NCI-H187 treated with DMSO at 0.1 percent for 48 hours (cell line): ENCODE measurements around the gene CCDC88C.
"Not testable (repeated sequence)": the region's sequence is repeated elsewhere in the genome, so short reads cannot be mapped to it uniquely, and the experiment has no call there.

Source experiments
- DNase-seq: peaks from one replicate; lab custom pipeline; 2025; lab: John Stamatoyannopoulos, UW

CCDC88C gene, protein sequence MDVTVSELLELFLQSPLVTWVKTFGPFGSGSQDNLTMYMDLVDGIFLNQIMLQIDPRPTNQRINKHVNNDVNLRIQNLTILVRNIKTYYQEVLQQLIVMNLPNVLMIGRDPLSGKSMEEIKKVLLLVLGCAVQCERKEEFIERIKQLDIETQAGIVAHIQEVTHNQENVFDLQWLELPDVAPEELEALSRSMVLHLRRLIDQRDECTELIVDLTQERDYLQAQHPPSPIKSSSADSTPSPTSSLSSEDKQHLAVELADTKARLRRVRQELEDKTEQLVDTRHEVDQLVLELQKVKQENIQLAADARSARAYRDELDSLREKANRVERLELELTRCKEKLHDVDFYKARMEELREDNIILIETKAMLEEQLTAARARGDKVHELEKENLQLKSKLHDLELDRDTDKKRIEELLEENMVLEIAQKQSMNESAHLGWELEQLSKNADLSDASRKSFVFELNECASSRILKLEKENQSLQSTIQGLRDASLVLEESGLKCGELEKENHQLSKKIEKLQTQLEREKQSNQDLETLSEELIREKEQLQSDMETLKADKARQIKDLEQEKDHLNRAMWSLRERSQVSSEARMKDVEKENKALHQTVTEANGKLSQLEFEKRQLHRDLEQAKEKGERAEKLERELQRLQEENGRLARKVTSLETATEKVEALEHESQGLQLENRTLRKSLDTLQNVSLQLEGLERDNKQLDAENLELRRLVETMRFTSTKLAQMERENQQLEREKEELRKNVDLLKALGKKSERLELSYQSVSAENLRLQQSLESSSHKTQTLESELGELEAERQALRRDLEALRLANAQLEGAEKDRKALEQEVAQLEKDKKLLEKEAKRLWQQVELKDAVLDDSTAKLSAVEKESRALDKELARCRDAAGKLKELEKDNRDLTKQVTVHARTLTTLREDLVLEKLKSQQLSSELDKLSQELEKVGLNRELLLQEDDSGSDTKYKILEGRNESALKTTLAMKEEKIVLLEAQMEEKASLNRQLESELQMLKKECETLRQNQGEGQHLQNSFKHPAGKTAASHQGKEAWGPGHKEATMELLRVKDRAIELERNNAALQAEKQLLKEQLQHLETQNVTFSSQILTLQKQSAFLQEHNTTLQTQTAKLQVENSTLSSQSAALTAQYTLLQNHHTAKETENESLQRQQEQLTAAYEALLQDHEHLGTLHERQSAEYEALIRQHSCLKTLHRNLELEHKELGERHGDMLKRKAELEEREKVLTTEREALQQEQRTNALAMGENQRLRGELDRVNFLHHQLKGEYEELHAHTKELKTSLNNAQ (N-terminal part only)

DNA sequence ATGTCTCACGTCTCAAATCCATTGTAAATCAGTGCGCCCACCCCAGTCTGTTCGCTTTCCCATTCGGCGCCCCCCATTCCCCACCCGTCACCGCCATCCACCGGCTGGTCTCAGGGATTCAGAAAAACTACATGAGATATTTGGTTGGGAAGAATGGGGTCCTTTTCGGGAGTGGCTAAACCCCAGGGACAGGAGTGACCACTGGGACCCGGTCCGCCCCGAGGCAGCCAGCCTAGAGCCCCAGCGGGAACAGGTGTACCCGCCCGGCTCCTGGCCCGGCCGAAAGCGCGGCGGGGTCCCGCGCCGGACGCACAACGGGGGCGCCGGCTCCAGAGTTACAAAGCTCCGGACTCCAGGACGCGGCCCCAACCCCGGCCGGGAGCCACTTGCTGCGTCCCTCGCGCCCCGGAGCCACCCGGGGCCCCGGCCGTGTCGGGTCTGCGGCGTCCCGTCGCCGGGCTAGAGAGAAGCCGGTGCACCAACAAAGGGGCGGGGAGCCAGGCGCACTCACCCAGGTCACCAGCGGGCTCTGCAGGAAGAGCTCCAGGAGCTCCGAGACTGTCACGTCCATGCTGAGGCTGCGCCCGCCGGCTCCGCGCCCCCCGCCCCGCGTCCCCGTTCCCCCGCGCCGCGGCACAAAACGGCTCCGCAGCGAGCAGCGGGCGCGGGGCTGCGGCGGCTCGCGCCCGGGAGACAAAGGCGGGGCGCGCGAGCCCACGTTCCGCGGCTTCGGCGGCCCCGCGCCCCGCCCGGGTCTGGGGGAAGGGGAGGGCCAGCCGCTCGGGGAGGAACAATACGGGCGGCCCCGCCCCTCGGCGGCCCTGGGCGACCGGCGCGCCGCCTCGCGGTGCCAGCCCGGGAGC is at the start of gene CCDC88C:
TSS of gene CCDC88C (minus strand) at position 701 of the 863 bp plus-strand sequence. CDS start at position 571, 130 bp downstream.
- DNase-seq, result no peak

DNA sequence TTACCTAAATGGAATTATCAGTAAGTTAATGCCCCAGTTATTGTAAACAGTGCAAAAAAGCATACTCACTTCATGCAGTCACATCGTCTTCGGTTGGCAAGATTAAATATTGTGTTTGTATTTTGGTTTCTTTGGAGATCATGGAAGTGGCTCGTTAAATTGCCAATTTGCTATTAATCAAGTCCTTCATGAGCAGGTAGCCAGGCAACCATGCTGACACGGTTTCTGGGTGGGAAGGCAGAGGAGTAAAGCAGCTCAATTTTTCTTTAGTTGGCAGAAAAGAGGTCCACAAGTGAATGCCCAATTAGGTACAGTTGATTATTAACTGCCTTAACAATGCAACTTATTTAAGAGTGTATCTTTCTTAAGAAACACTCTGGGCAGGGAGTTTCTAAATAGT is 48.6 kb upstream of the CCDC88C start:
- no peak for DNase-seq

GRCh38 chr14:91464615-91465205 is 47.1 kb upstream of the CCDC88C start:
- DNase-seq, result no peak

GRCh38 chr14:91458612-91459011 is 41.0 kb upstream of the CCDC88C start:
- no peak for DNase-seq

GRCh38 chr14:91456283-91456682 is 38.7 kb upstream of the CCDC88C start:
- DNase-seq, result no peak

DNA sequence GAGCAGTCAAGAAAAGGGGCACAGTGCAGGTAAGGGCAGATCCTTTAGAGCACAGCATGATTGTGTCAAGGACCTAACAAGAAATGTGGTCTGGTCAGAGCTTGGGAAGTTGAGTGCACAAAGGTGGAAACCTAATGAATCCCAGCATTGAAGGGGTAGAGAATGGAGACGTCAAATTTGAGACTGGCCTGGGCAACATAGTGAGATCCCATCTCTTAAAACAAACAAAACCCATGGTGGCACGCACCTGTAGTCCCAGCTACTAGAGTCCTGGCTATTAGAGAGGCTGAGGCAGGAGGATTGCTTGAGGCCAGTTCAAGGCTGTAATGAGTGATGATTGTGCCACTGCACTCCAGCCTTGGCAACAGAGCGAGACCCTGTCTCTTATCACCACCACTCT is 37.0 kb upstream of the CCDC88C start:
- DNase-seq, result no peak

DNA sequence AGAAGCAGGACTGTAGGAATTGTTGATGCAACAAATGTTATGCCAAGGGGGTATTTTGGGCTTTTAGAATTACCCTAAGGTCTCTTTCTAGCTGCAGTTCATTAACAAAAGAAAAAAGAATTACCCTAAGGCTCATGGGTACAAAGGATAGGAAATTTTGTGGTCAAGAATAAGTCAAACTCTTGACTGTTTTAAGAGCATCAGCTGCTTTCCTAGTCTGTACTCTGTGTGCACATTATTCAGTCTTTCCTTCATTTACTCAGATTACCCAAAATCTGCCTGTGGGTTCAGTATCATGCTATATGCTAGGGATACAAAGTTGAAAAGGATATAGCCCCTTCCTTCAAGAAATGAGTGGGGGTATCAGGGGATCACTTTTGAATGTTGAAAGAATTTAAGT is 36.5 kb upstream of the CCDC88C start:
- DNase-seq, result no peak

DNA sequence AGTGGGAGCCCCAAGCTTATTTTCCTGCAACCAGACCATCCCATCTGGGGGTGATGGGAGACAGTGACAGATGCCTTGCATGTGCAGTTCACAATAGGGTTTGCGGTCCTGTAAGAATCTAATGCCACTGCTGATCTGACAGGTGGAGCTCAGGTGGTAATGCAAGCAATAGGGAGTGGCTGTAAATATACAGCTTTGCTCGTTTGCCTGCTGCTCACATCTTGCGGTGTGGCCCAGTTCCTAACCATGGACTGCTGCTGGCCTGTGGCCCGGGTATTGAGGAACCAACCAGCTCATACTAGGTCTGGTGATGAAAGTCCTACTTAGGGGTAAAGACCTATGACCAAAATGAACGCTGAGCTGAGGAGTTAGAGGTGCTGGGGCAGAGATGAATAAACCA is 36.1 kb upstream of the CCDC88C start:
- no peak for DNase-seq

- no peak for DNase-seq
Observed at GRCh38 chr14:91444335-91445020, 26.9 kb upstream of the CCDC88C start.

GRCh38 chr14:91439345-91439744 is 21.7 kb upstream of the CCDC88C start:
- no peak for DNase-seq

- no peak for DNase-seq
Observed at GRCh38 chr14:91438845-91439244, 21.2 kb upstream of the CCDC88C start.

DNA sequence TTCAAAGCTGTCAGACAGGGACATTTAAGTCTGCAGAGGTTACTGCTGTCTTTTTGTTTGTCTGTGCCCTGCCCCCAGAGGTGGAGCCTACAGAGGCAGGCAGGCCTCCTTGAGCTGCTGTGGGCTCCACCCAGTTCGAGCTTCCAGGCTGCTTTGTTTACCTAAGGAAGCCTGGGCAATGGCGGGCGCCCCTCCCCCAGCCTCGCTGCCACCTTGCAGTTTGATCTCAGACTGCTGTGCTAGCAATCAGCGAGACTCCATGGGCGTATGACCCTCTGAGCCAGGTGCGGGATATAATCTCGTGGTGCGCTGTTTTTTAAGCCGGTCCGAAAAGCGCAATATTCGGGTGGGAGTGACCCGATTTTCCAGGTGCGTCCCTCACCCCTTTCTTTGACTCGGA is 18.6 kb upstream of the CCDC88C start:
- not testable (repeated sequence) for DNase-seq

- no peak for DNase-seq
Observed at GRCh38 chr14:91429385-91429784, 11.8 kb upstream of the CCDC88C start.

DNA sequence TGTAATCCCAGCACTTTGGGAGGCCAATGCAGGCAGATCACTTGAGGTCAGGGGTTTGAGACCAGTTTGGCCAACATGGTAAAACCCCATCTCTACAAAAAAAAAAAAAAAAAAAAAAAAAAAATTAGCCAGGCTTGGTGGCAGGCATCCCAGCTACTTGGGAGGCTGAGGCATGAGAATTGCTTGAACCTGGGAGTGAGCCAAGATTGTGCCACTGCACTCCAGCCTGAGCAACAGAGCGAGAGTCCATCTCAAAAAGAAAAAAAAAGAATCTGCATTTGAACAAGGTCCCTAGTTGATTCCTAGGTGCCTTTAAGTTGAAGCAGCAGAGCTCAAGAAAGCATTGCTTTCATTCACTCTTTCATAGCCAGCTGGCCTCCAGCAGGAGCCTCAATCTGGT is 11.3 kb upstream of the CCDC88C start:
- not testable (repeated sequence) for DNase-seq

GRCh38 chr14:91425531-91425944 is 7.9 kb upstream of the CCDC88C start:
- not testable (repeated sequence) for DNase-seq

- no peak for DNase-seq
Observed at GRCh38 chr14:91424813-91425530, 7.4 kb upstream of the CCDC88C start.

- no peak for DNase-seq
Observed at GRCh38 chr14:91420686-91421085, 3.1 kb upstream of the CCDC88C start.

DNA sequence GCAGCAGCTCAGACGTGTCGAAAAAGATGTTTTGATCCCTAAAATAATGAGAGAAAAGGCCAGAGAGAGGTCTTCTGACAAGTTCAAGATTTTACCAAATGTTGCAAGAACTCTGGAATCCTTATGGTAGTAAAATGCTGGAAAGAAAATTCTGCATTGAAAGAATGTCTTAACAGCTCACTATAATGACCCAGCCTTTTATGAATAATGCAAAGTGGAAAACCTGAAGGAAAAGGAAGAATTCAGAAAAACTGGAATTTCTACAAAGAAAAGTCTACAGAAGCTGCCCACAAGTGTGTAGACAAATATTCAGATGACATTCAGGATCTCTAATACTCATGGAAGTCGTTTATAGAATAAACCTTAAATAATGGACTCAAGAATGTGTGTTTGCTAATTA is 1.8 kb upstream of the CCDC88C start:
- no peak for DNase-seq

DNA sequence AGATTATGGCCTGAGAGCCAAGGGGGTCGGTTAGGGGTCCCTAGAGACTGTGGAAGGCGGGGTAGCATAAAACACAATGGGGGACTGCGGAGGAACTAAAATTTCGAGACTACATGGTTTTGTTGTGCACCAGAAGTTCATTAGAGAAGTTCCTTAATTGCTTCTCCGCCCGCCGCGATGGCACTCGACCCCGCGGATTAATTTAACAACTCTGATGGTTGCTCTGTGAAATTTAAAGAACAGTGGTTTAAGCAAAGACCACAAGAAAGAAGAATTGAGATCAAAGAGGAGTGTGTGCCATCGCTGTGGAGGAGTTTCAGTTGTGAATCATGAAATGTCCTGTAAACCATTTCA is 1.4 kb upstream of the CCDC88C start:
- DNase-seq, result no peak
